PC-3 (cell line): ENCODE data around the gene IGSF3. TPM values are rescaled to one million over a fixed set of nuclear protein-coding genes. Genes with fewer than 3 reads are reported as not detected.
A peak's percentile ranks its signal among the peaks of the same experiment; 100 is the strongest.
"Not testable (repeated sequence)": the region's sequence is repeated elsewhere in the genome, so short reads cannot be mapped to it uniquely, and the experiment has no call there.

ENCODE experiments used
- ATAC-seq: fragments of 200-7000 bp; cut with Tn5 transposase; 2 replicates; pipeline ENCODE4 v1.9.1; 2020; ENCODE audit warnings: mild to moderate bottlenecking, moderate library complexity
- BruUV-seq: library from RNA; stranded (reverse); fragments of 400-500 nt; replicated peaks from 2 replicates; lab custom pipeline; 2021; lab: Mats Ljungman, UMichigan
- CTCF ChIA-PET: fragments of 300-600 bp; sonication (Branson Sonifier 250); formaldehyde crosslinking; loops from one replicate; lab custom pipeline; 2022; ENCODE audit warnings: antibody characterized with exemption; lab: Charles Lee
- POLR2A ChIA-PET: fragments of 300-600 bp; sonication (Branson Sonifier 250); formaldehyde crosslinking; loops from one replicate; lab custom pipeline; 2022; ENCODE audit warnings: antibody characterized with exemption; ENCODE audit not compliant: unreplicated experiment; lab: Charles Lee
- DNase-seq: peaks from one replicate; pipeline ENCODE4 v3.0.0-alpha.2; 2015
- H2AFZ ChIP-seq: fragments of 300-600 bp; sonication (generic); 2 replicates; pipeline ENCODE4 v1.6.0; 2016; ENCODE audit warnings: antibody characterized with exemption, low read length
- H3F3A ChIP-seq: fragments of 300-600 bp; sonication (generic); one replicate; pipeline ENCODE4 v1.6.0; 2017; ENCODE audit warnings: antibody characterized with exemption, low read length, control low read depth, mild to moderate bottlenecking; ENCODE audit not compliant: unreplicated experiment
- H3K27ac ChIP-seq: fragments of 300-600 bp; sonication (generic); 2 replicates; pipeline ENCODE4 v1.5.1; 2016; ENCODE audit warnings: mild to moderate bottlenecking, low read length
- H3K27me3 ChIP-seq: fragments of 300-600 bp; sonication (generic); 2 replicates; pipeline ENCODE4 v1.6.1; 2016; ENCODE audit warnings: low read length, mixed read lengths
- H3K36me3 ChIP-seq: fragments of 300-600 bp; sonication (generic); 2 replicates; pipeline ENCODE4 v1.6.1; 2016; ENCODE audit warnings: low read depth, mixed run types, low read length, mixed read lengths
- H3K4me1 ChIP-seq: fragments of 300-600 bp; sonication (generic); 2 replicates; pipeline ENCODE4 v1.5.1; 2016; ENCODE audit warnings: low read length; ENCODE audit not compliant: insufficient read depth
- H3K4me2 ChIP-seq: fragments of 300-600 bp; sonication (generic); 2 replicates; pipeline ENCODE4 v1.6.0; 2016; ENCODE audit warnings: low read length
- H3K4me3 ChIP-seq: fragments of 300-600 bp; sonication (generic); 2 replicates; pipeline ENCODE4 v1.5.1; 2016; ENCODE audit warnings: mild to moderate bottlenecking, low read length, mixed read lengths
- H3K79me2 ChIP-seq: fragments of 300-600 bp; sonication (generic); 2 replicates; pipeline ENCODE4 v1.6.1; 2017; ENCODE audit warnings: low read length, mixed read lengths
- H3K9ac ChIP-seq: fragments of 300-600 bp; sonication (generic); 2 replicates; pipeline ENCODE4 v1.6.0; 2016; ENCODE audit warnings: mild to moderate bottlenecking, low read length
- H3K9me2 ChIP-seq: fragments of 300-600 bp; sonication (generic); replicated peaks from 2 replicates; pipeline ENCODE4 v1.6.1; 2016; ENCODE audit warnings: mixed run types, low read length, mixed read lengths
- H3K9me3 ChIP-seq: fragments of 300-600 bp; sonication (generic); 2 replicates; pipeline ENCODE4 v1.6.1; 2016; ENCODE audit warnings: low read length, mixed read lengths
- H4K20me1 ChIP-seq: fragments of 300-600 bp; sonication (generic); 2 replicates; pipeline ENCODE4 v1.6.1; 2016; ENCODE audit warnings: low read length, mixed read lengths
- EZH2 ChIP-seq: fragments of 300-600 bp; sonication (generic); IDR thresholded peaks from one replicate; pipeline ENCODE4 v1.6.1; 2017; ENCODE audit warnings: antibody characterized with exemption, mild to moderate bottlenecking, low read length; ENCODE audit not compliant: unreplicated experiment
- EZH2phosphoT487 ChIP-seq: fragments of 300-600 bp; sonication (generic); IDR thresholded peaks from 2 replicates; pipeline ENCODE4 v1.6.1; 2018; ENCODE audit warnings: mild to moderate bottlenecking, antibody characterized with exemption, low read length, borderline replicate concordance
- intact Hi-C: fragments of 100-400 bp; cut with micrococcal nuclease; formaldehyde crosslinking; loops from 2 replicates; pipeline ENCODE4 v1.9.0; 2023
- total RNA-seq: library from RNA; depleted of rRNA; stranded (reverse); fragments of >200 nt; gene quantifications from 2 replicates; pipeline ENCODE4 v1.2.3, GENCODE V29; 2014
- TF ChIP-seq, protein P1 (sequence below): fragments of 300-600 bp; sonication (generic); conservative IDR thresholded peaks from 2 replicates; pipeline ENCODE4 v1.5.1; 2017; ENCODE audit warnings: antibody characterized with exemption, low read depth, mild to moderate bottlenecking, low read length

The IGSF3 gene
- total RNA-seq, 1 experiment from 2014 or later: 15.5 TPM

- DNase-seq, H3K9me2 ChIP-seq, H3K27ac ChIP-seq, intact Hi-C loops, H3K4me1 ChIP-seq, POLR2A ChIA-PET, H3K79me2 ChIP-seq, H3F3A ChIP-seq, H3K36me3 ChIP-seq, CTCF ChIA-PET, H3K9me3 ChIP-seq, BruUV-seq, H4K20me1 ChIP-seq, H3K9ac ChIP-seq, H3K4me2 ChIP-seq, H2AFZ ChIP-seq, H3K27me3 ChIP-seq, ATAC-seq, H3K4me3 ChIP-seq: not testable (repeated sequence)
- TF ChIP-seq, protein P1, sequence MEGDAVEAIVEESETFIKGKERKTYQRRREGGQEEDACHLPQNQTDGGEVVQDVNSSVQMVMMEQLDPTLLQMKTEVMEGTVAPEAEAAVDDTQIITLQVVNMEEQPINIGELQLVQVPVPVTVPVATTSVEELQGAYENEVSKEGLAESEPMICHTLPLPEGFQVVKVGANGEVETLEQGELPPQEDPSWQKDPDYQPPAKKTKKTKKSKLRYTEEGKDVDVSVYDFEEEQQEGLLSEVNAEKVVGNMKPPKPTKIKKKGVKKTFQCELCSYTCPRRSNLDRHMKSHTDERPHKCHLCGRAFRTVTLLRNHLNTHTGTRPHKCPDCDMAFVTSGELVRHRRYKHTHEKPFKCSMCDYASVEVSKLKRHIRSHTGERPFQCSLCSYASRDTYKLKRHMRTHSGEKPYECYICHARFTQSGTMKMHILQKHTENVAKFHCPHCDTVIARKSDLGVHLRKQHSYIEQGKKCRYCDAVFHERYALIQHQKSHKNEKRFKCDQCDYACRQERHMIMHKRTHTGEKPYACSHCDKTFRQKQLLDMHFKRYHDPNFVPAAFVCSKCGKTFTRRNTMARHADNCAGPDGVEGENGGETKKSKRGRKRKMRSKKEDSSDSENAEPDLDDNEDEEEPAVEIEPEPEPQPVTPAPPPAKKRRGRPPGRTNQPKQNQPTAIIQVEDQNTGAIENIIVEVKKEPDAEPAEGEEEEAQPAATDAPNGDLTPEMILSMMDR: peak; percentile 32; the same call in 1 of the 2 replicates
These were observed 37.5 kb downstream of the IGSF3 start for GRCh38 chr1:116630057-116630456.

DNA sequence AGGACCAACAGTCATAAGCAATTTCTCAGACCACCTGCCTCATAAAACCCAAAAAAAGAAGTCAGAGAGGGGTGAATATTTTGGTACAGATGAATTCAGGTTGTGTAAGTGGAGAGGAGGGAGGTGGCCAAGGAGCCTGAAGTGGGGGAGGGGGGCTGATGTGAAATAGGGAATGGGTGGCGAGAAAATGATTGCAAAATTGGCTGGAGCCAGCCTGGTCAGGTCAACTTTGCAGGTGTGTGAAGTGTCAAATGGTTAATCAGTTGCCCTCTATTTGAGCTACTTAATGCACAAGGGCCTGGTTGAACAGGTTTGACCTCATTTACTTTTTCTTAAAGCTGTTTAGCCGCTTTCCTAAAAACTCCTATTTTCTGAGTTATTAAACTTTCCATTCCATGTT lies 38.1 kb downstream of the IGSF3 start:
- ATAC-seq, DNase-seq, intact Hi-C loops, H3K9me3 ChIP-seq, H3K4me1 ChIP-seq, H3K79me2 ChIP-seq, H3K27ac ChIP-seq, BruUV-seq, H3K36me3 ChIP-seq, H3F3A ChIP-seq, H4K20me1 ChIP-seq, CTCF ChIA-PET, H3K9me2 ChIP-seq, H3K27me3 ChIP-seq, H3K9ac ChIP-seq, H3K4me3 ChIP-seq, POLR2A ChIA-PET, H3K4me2 ChIP-seq, H2AFZ ChIP-seq: not testable (repeated sequence)

- Histone ChIP-seq H3K9me3 (no peaks in the 10 kb centered on the region), H2AFZ (no peak overlapping the region), H3K27me3 (no peaks in the 10 kb centered on the region), H3K4me1 (peaks cover 11% of the 10 kb centered on the region), H3K4me2 (no peak overlapping the region), H3F3A (no peaks in the 10 kb centered on the region), H3K4me3 (no peak overlapping the region), H3K36me3 (no peaks in the 10 kb centered on the region), H3K27ac (no peak overlapping the region), H4K20me1 (no peaks in the 10 kb centered on the region), H3K9me2 (no peaks in the 10 kb centered on the region), H3K79me2 (no peaks in the 10 kb centered on the region), H3K9ac (no peak overlapping the region)
- CTCF ChIA-PET: no interaction called here
- no TSS peak for BruUV-seq
- TF ChIP-seq, protein P1: no peak
- no peak for TF ChIP-seq EZH2
- no peak for TF ChIP-seq EZH2phosphoT487
- intact Hi-C loops: no loop called here
- POLR2A ChIA-PET: no interaction called here
- ATAC-seq (no peak), DNase-seq (no peak)
These were observed 39.1 kb downstream of the IGSF3 start for GRCh38 chr1:116628448-116628847.

GRCh38 chr1:116627357-116627756 lies 40.2 kb downstream of the IGSF3 start:
- POLR2A ChIA-PET, H3K79me2 ChIP-seq, H3K9ac ChIP-seq, H3K4me2 ChIP-seq, H3K36me3 ChIP-seq, H3K4me3 ChIP-seq, H3K9me2 ChIP-seq, H4K20me1 ChIP-seq, intact Hi-C loops, H3K27ac ChIP-seq, H3F3A ChIP-seq, BruUV-seq, H3K9me3 ChIP-seq, CTCF ChIA-PET, DNase-seq, H2AFZ ChIP-seq, ATAC-seq, H3K27me3 ChIP-seq: not testable (repeated sequence)
- H3K4me1 ChIP-seq: peaks cover 14% of the 10 kb centered on the region

DNA sequence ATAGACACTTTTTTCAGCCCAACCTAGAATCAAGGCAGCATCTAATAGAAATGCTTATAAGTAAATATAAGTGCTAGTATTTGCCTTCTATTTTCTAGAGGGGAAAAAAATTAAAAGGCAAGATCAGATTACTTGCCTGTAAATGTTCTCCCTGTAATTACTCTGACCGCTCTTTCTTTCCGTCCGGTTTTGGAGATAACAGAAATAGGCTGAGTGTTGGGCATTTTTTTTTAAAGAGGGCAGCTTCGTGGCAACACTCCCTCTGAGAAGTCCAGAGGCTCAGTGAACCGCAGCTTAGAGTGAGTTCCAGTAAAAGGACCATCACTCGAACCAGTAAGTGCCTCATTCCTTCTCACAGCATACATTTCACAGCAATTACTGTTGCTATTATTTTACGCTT lies 40.6 kb downstream of the IGSF3 start:
- POLR2A ChIA-PET, DNase-seq, H4K20me1 ChIP-seq, H3K36me3 ChIP-seq, H2AFZ ChIP-seq, H3K79me2 ChIP-seq, H3K9me3 ChIP-seq, H3K27ac ChIP-seq, H3K4me2 ChIP-seq, H3K9ac ChIP-seq, H3K27me3 ChIP-seq, H3K4me3 ChIP-seq, CTCF ChIA-PET, intact Hi-C loops, BruUV-seq, H3F3A ChIP-seq, H3K9me2 ChIP-seq, ATAC-seq: not testable (repeated sequence)
- H3K4me1 ChIP-seq: peaks cover 16% of the 10 kb centered on the region
